Progenitor cell of endocrine pancreas (in vitro differentiated cells): ENCODE measurements around the gene CAB39. TPM values are rescaled to one million over a fixed set of nuclear protein-coding genes. Genes with fewer than 3 reads are reported as not detected.
"Not testable (repeated sequence)": the region's sequence is repeated elsewhere in the genome, so short reads cannot be mapped to it uniquely, and the experiment has no call there.

ENCODE experiments used
- DNase-seq: peaks from one replicate; pipeline ENCODE4 v3.0.0; 2021; ENCODE audit warnings: low spot score; ENCODE audit not compliant: unreplicated experiment
- H3K27ac Mint-ChIP-seq: 2 replicates; pipeline ENCODE4 v1.8.0; 2021; ENCODE audit warnings: mild to moderate bottlenecking, moderate library complexity, mixed read lengths
- H3K27me3 Mint-ChIP-seq: 2 replicates; pipeline ENCODE4 v1.8.0; 2021; ENCODE audit warnings: mixed read lengths
- H3K36me3 Mint-ChIP-seq: 2 replicates; pipeline ENCODE4 v1.8.0; 2022; ENCODE audit warnings: mixed read lengths; ENCODE audit not compliant: insufficient read depth
- H3K4me1 Mint-ChIP-seq: 2 replicates; pipeline ENCODE4 v1.8.0; 2021; ENCODE audit warnings: low read depth, mixed read lengths
- H3K4me3 Mint-ChIP-seq: 2 replicates; pipeline ENCODE4 v1.8.0; 2021; ENCODE audit warnings: low read depth, mild to moderate bottlenecking, moderate library complexity, mixed read lengths
- H3K9me3 Mint-ChIP-seq: 2 replicates; pipeline ENCODE4 v1.8.0; 2021; ENCODE audit warnings: low read depth, mixed read lengths
- CTCF ChIP-seq: fragments of 200-600 bp; sonication (generic); IDR thresholded peaks from one replicate; pipeline ENCODE4 v1.5.0; 2021; ENCODE audit warnings: antibody characterized with exemption, mild to moderate bottlenecking; ENCODE audit not compliant: unreplicated experiment
- total RNA-seq: library from RNA; stranded (reverse); gene quantifications from 2 replicates; pipeline ENCODE4 v1.2.1, GENCODE V29; 2021

Gene CAB39
- total RNA-seq, 1 donor from 2014 or later = 44.1 TPM

- Mint-ChIP-seq H3K27ac (no peak overlapping the region), H3K9me3 (no peaks in the 10 kb centered on the region), H3K4me1 (peaks cover 14% of the 10 kb centered on the region), H3K36me3 (peaks cover 8% of the 10 kb centered on the region), H3K4me3 (no peak overlapping the region), H3K27me3 (no peaks in the 10 kb centered on the region)
- no peak for TF ChIP-seq CTCF
- DNase-seq = no peak
Measured at GRCh38 chr2:230719340-230719739, 6.7 kb downstream of the CAB39 start.

- H3K36me3 Mint-ChIP-seq = peaks cover 11% of the 10 kb centered on the region
- DNase-seq = no peak
- no peaks in the 10 kb centered on the region for H3K9me3 Mint-ChIP-seq
- H3K27ac Mint-ChIP-seq = no peak overlapping the region
- H3K4me1 Mint-ChIP-seq = peaks cover 3% of the 10 kb centered on the region
- TF ChIP-seq CTCF = no peak
- H3K4me3 Mint-ChIP-seq = no peak overlapping the region
- H3K27me3 Mint-ChIP-seq = no peaks in the 10 kb centered on the region
Measured at GRCh38 chr2:230721712-230722111, 9.1 kb downstream of the CAB39 start.

DNA sequence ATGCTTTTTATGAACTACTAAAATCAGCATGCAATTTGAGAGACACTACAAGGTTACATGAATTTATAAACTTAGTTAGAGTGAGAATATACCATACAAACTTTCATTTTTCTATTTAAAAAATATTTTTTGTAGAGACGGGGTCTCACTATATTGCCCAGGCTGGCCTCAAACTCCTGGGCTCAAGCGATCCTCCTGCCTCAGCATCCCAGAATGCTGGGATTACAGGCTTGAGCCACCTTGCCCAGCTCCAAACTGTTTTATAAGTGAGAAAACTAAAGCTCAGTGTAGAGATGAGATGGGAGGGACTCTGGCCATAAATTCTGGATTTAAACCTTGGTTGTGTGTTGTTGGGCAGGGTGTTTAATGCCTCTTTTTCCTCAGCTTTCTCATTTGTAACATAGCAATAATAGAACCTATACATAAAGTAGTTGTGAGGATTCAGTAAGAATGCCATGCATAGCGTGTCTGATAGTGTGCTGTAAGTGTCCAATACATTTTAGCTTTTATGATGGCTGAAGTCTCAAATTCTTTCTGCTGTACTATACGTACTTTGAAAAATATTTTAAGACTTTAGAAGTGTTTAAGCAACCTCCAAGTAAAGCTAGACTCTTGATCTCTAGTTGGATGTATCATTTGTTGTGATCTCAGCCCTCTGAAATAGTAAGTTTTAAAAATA, 9.7 kb downstream of the CAB39 start:
- H3K4me3 Mint-ChIP-seq = no peak overlapping the region
- peaks cover 11% of the 10 kb centered on the region for H3K36me3 Mint-ChIP-seq
- H3K9me3 Mint-ChIP-seq = no peaks in the 10 kb centered on the region
- TF ChIP-seq CTCF = no peak
- no peak for DNase-seq
- no peak overlapping the region for H3K27ac Mint-ChIP-seq
- H3K4me1 Mint-ChIP-seq = peaks cover 3% of the 10 kb centered on the region
- H3K27me3 Mint-ChIP-seq = no peaks in the 10 kb centered on the region

GRCh38 chr2:230723363-230723762, 10.7 kb downstream of the CAB39 start:
- no peak overlapping the region for H3K4me3 Mint-ChIP-seq
- peaks cover 11% of the 10 kb centered on the region for H3K36me3 Mint-ChIP-seq
- peaks cover 2% of the 10 kb centered on the region for H3K4me1 Mint-ChIP-seq
- H3K27ac Mint-ChIP-seq = no peak overlapping the region
- TF ChIP-seq CTCF = no peak
- DNase-seq = no peak
- H3K9me3 Mint-ChIP-seq = no peaks in the 10 kb centered on the region
- H3K27me3 Mint-ChIP-seq = no peaks in the 10 kb centered on the region

- not testable (repeated sequence) for H3K9me3 Mint-ChIP-seq, H3K27me3 Mint-ChIP-seq, DNase-seq, H3K4me1 Mint-ChIP-seq, H3K27ac Mint-ChIP-seq, H3K4me3 Mint-ChIP-seq
- H3K36me3 Mint-ChIP-seq = peaks cover 10% of the 10 kb centered on the region
Measured at GRCh38 chr2:230724957-230725356, 12.3 kb downstream of the CAB39 start.

DNA sequence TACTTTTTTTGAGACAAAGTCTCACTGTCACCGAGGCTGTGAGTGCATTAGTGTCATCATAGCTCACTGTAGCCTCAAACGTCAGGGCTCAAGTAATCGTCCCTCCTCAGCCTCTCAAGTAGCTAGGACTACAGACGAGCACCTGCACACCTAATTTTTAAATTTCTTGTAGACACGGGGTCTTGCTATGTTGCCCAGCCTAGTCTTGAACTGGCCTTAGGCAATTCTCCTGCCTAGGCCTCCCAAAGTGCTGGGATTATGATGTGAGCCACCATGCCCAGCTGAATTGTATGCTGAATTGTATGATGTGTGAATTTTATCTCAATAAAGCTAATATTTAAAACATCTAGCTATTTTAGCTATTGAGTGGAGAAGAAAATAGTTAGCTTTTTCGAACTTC, 18.9 kb downstream of the CAB39 start:
- H3K27ac Mint-ChIP-seq = no peak overlapping the region
- H3K4me1 Mint-ChIP-seq = peaks cover 17% of the 10 kb centered on the region
- H3K27me3 Mint-ChIP-seq = no peaks in the 10 kb centered on the region
- peaks cover 2% of the 10 kb centered on the region for H3K36me3 Mint-ChIP-seq
- no peak overlapping the region for H3K4me3 Mint-ChIP-seq
- DNase-seq = no peak
- TF ChIP-seq CTCF = no peak
- no peaks in the 10 kb centered on the region for H3K9me3 Mint-ChIP-seq
